Myocyte (in vitro differentiated cells): Measurements from ENCODE around the gene COLEC11. TPM values are rescaled to one million over a fixed set of nuclear protein-coding genes. Genes with fewer than 3 reads are reported as not detected.

Source experiments
- DNase-seq: peaks from one replicate; pipeline ENCODE4 v3.0.0-alpha.2; 2012; ENCODE audit warnings: low read depth
- total RNA-seq: library from RNA; depleted of rRNA; stranded (reverse); fragments of >200 nt; gene quantifications from 2 replicates; pipeline ENCODE4 v1.2.3, GENCODE V29; 2014

Gene COLEC11
- total RNA-seq, 1 donor from 2014 or later = not detected

DNA sequence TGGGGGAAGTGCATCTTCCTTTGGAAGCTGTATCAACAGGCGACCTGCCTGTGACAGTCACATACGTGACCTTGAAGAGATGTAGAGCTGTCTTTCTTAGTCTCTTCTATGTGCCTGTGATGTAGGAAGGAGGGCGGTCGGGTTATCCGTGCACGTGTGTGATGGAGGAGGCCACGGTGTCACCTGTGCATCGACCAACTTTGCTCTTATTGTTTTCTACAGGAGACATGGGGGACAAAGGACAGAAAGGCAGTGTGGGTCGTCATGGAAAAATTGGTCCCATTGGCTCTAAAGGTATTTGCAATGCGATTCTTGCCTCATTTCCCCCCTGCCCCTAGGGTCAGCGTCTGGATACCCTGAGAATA is 42.4 kb downstream of the COLEC11 start:
- DNase-seq = no peak

DNA sequence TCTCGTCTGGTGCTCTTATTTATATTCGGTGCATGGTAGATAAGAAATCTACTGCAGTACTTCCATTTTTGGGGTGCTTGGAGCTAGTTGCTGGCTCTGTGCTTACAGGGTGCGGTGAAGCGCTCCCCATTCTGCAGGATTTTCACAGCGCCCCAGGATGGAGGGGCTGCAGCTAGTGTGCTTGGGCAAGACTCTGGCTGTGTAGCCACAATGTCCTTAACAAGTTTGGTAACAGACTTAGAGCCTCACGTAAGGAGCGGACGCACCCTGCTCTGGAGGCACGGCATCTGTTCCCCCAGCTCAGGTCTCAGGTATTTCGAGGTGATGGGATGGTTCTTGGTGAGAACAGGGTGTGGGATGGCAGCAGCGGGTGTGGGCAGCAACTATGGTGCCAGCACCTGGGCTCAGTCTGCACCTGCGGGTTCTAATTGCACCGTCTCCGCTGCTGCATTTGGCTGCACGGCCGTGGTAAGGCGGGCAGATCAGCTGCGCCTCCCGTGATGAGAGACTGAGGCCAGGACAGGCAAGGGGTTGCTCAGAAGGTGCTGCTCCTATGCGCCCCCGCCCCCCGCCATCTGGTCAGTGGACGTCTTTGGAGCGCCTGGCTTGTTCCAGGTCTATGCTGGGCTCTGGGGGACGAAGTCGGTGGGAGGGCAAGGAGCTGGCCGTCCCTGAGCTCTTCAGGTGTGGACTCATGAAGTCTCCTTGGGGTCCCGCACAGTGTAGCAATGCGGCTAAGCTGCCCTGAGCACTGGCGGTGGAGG is 43.0 kb downstream of the COLEC11 start:
- DNase-seq = no peak

DNA sequence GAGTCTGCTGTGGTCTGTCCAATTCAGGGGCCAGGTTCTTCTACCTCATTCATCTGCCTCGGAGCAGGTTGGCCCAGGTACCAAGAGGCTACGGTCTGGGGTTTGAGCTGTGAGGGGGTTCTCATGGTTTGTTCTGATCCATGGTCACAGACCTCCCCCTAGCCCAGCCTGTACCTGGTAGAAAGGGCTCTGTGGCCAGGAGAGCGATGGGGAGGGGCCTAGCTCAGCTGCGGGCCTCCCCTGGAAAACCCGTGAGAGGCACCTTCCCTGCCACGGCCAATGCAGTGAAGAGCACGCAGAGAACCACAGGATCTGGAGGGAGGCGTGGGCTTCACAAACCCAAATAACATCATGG is 43.5 kb downstream of the COLEC11 start:
- no peak for DNase-seq

DNA sequence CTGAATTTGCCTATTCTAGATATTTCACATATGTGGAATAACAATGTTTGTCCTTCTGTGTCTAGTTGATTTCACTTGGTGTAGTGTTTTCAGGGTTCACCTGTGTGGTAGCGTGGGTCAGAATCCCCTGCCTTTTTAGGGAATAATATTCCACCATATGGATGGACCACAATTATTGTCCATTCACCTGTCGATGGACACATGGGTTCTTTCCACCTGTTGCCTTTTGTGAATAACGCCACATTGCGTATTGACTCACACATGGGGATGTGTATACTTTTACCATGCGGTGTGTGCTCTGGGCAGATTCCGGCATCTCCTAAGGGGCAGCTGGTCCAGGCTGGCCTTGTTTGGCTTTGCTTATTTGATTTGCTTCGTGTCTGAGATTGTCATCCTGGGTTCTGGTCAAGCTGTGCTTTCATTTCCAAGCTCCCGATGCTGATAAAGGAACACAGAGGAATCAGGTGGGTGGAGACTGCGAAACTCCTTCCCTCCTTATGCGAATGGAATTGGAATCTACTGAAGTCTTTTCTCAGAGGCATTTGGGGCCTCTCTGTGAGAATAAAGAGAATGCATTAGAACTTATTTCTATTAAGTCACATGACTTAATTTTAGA is 44.2 kb downstream of the COLEC11 start:
- DNase-seq = no peak

DNA sequence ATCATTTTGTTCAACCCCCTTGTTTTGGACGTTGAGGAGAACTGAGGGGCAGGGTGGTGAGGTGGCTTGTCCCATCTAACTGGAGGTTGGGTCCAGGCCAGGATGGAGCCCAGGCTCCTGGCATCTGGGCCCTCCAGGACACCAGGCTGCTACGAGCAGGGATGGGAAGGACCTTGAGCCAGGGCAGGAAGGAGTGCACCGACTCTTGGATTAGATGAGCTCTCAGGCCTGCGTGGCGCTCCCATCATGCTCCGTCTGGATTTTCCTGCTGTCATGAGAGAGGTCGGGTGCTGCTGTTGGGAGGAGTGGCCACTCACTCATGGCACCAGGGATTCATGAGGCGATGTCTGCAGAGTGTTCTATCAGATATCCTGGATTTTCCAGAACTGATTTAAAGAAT is 44.7 kb downstream of the COLEC11 start:
- no peak for DNase-seq

DNA sequence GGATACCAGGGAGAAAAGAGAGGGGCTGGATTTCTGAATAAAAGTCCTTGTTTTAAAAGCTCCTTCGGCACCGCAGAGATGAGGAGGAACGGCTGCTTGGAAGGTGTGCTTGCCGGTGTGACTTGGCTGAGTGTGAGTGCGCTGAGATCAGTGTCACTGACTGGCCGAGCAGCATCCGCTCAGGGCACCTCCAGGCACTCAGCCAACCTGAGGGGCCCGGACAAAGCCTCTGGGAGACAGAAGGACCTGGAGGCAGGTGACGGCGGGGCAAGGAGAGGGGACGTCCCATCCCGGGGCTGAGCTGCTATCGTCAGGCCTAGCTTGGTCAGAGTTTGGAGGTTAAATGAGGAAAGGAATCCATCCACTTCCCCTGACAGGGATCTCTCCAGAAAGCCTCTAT is 46.3 kb downstream of the COLEC11 start:
- no peak for DNase-seq

DNA sequence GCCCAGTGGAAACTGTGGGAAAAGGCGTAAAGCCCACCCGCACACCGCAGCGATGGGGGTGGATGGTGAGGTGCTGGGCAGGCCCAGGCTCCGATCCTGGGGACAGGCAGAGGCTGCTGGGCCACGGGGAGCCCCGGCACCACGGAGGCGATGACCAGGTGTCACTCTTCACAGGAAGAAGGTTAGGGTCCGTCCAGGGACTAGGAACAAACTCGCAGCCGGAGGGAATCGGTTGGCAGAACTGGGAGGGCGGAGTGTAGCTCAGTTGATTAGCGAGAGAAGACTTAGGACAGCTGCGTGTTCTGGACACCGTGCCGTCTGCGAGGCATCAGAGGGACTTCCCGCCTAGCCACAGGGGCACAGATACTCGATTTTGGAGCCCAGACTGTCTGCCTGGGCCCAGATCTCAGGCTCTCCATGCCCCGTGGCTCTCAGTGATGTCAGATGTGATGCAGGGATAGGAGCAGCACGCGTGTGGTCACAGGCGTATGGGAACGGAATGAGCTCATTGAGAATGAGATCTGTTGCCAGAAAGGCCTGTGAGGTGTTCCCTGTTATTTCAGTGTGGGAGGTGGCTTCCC is 47.0 kb downstream of the COLEC11 start:
- no peak for DNase-seq

DNA sequence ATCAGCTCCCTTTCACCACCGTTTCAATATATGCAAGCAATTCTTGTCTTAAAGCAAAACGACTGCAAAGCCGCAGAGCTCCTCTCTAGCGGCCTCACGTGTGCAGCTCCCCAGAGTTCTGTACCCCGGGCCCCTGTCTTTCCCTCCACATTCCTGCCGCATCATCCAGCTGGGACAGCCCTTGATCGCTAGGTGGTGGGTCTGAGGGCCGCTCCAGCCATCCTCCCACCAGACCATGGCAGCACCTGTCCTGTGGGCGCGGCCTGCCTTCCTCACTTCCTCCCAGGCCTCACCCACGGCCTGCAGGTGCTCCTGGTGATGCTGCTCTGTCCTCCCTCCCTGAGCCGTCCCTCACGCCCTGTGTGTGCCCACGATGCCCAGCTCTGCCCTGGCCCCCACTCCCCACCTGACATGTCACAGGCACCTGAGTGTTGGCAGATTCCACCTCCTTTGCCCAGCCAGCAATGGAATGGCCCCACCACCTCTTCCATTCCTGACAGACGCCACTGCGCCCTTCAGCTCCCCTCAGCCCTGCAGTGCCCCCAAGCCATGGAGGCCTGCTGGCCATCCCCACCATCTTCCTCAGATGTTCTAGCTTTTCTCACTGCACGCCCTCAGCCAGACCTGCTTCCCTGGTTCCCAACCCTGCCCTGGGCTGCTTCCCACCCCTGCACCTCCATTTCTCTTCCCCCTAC is 47.8 kb downstream of the COLEC11 start:
- no peak for DNase-seq

DNA sequence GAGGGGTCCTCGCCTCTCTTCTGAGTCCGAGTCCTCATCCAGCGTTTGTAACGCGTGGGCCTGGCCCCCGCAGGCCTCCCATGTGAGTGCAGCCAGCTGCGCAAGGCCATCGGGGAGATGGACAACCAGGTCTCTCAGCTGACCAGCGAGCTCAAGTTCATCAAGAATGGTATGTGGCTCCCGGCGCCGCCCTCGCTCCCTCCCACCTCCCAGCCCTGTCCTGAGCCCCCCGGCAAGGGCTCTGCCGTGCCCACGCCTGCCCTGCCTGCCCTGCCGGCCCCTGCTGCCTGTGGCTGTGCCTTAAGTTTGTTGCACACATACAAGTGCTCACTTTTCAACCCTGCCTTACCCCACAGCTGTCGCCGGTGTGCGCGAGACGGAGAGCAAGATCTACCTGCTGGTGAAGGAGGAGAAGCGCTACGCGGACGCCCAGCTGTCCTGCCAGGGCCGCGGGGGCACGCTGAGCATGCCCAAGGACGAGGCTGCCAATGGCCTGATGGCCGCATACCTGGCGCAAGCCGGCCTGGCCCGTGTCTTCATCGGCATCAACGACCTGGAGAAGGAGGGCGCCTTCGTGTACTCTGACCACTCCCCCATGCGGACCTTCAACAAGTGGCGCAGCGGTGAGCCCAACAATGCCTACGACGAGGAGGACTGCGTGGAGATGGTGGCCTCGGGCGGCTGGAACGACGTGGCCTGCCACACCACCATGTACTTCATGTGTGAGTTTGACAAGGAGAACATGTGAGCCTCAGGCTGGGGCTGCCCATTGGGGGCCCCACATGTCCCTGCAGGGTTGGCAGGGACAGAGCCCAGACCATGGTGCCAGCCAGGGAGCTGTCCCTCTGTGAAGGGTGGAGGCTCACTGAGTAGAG is 48.7 kb downstream of the COLEC11 start:
- DNase-seq = no peak

DNA sequence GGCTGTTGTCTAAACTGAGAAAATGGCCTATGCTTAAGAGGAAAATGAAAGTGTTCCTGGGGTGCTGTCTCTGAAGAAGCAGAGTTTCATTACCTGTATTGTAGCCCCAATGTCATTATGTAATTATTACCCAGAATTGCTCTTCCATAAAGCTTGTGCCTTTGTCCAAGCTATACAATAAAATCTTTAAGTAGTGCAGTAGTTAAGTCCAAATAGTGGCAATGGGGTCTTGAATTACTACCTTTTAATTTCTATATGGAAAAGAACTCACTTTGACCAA is 49.3 kb downstream of the COLEC11 start:
- no peak for DNase-seq

DNA sequence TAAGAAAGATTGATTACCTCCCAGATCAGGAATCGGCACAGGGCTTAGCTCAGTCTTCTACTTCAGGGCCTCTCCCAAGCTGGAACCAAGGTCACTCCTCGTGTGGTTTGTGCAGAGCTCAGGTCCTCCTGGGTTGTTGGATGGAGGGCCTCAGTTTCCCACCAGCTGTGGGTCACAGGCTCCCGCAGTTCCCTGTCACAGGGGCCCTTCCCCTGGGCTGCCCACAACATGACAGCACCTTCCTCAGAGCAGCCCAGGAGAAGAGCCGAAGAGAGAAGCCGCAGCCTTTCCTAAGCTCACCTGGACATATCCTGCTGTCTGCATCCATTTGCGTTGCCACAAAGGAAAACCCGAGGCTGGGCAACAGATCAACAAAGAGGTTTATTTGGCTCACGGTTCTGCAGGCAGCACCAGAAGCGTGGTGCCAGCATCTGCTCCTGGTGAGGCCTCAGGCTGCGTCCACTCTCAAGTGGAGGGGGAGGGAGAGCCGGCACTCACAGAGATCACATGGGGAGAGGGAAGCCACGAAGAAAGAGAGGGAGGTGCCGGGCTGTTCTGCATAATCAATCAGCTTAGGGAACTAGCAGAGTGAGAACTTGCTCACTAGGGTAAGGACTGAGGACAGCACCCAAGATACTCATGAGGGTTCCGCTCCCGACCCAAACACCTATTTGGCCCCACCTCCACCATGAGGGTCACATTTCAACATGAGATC is 50.1 kb downstream of the COLEC11 start:
- no peak for DNase-seq

DNA sequence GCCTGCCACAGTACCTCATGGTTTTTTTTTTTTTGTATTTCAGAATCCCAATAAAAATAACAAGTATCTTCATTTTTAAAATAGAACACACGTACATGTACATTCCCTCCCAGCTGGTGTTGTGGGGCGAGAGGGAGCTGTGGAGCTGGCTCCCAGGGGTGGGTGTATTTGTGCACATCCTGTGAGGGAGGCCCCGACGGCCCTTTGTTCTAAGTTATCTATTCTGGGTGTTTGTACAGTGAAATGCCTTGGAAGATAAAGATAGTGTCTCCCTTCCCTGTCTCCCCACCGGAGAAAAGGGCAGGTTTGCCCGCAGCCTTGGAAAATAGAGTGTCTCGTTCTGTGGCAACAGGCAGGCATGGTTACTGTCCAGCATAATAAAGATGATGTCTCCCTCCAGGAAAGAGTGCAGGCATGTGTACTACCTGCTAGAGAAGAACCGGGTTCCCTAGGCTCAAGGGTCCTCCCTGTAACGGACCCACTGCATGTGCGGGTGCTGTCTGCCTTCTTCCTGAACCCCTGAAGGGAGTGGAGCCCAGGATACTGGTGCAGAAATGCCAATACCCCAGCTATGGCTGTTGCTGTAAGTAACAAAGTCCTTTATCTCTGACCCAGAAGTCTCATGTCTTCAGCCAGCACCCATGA is 51.0 kb downstream of the COLEC11 start:
- no peak for DNase-seq

DNA sequence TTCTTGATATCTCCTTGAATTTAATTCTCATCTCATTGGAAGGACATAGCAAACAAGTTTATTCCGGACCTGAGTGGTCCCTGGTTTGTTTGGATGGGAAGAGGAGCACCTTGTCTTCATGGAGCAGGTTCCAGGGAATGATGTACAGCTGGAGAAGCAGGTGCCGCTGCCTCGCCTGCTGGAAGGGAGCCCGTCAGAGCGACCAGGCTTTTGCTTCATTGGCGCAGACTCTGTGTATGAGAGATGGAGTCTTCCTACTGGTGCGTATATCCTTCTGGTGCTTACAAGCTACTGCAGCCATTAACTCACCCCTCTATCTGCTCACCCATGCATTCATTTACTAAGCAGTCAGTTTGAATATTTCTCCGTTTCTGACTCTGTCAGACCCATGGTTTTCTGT is 51.5 kb downstream of the COLEC11 start:
- no peak for DNase-seq

DNA sequence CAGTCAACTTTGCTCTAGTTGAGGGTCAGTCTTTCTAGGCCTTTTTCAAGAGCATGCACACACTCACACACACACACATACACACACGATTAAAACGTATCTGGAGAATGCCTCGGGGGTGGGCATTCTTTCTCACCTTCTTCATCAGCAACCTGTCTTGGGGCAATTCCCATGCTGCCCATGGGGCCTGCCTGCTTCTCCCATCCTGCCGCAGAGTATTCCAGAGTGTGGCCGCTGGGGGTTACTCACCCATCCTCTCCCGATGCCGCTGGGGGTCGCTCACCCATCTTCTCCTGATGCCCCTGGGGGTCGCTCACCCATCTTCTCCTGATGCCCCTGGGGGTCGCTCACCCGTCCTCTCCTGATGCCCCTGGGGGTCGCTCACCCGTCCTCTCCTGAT is 52.3 kb downstream of the COLEC11 start:
- no peak for DNase-seq

DNA sequence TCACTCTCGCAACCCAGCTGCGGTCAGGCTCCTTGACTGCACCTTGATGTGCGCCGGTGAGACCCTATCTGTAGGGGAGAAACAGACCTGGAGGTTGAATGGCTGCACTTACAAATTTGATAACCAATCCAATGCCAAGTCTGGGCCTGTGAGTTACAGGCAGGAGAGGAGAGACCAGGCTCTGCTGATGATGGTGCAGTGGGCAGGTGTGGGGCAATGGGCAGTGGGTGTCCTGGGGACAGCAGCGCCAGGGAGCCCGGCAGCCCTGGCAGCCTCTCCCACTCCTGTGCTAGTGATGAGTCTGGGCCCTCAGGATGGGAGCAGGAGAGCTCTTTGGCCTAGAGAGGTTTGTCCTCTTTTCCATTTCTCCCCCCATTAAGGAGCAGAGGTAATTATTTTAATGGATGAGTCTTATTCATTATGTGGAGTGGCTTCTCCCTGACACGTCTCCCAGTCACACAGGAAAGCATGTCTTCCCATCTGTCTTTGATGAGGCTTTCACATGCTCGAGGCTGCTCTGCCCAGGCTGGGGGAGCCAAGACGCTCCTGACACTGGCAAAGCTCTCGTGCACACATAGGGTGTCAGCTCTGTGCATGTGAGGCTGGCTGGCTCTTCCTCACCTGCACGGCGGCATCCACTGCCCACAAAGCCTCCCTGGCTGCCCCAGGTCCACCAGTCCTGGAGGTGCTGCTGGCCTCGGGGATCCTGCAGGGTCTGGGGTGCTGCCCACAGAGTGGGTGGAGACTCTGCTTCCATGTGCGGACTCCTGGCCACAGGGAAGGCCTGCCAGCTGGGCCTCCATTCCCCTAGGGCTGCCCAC is 53.1 kb downstream of the COLEC11 start:
- DNase-seq = no peak

DNA sequence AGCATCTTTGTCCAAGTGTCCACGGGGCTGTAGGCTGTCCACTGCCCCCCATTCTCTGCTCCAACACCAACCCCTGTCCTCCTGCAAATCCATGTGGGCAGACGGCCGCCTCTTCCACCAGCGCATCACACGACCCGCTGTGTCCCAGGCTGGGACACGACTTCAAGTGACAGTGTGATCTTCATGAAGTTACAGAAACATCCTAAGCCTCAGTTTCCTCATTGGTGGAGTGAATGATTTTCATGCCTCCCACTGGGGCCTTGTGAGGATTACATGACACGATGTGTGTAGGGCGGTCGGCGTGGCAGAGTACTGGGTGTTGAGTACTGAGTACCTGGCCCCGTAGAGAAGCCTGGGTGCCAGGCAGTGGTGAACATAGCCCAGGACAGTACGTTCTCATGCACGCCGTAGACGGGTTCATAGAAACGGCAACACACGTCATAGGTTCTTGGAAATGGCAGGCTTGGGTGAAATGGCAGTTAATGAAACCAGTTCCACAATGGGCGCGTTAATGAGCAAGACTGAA is 53.8 kb downstream of the COLEC11 start:
- no peak for DNase-seq

DNA sequence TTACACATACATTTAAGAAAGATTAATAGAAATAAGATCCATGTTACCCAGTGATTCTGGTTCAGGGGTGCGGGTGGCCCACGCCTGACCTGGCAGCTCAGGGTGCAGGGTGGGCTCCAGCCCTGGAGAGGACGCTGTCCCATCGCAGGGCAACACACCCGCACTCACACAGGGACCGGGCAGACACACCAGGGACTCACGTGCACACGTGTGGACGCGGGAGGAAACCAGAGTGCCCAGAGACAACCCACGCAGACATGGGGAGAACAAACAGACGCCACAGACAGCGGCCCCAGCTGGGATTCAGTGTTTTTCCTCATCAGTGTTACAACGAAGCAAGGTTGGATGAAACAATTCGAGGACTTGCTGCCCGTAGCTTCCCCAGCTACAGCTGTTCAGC is 54.7 kb downstream of the COLEC11 start:
- no peak for DNase-seq

DNA sequence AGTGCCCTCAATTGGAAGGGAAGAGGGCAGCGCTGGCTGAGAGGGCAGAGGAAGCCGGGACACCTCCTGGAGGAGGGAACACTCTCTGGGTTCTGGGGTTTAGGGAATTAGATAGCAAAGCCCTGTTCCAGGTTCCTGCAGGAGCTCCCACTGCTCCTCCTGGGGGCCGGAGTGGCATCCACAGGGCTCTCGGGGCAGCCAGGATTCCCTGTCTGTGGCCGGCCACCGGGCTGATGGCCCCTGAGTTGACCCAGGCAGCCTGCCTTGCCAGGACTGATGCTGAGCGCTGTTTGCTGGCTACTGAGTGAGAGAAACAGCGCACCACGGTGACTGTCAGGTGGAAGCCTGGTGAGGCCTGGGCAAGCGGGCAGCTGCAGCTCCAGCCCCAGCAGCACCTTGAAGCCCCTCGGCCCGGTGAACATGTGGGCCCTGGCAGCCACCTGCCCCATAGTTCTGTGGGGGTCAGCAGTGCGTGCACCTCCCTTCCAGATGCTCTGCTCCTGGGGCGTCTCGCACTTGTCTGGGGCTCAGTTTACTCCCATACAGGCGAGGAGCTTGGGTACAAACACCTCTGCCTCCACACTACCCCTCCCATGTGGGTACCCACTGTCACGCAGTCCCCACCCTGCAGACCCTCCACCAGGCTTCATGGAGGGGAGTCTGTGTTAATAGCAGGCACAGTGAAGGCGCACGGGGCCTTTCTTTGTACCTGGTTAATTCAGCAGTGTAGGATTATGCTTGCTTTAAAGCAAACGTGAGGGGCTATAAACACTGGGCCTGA is 55.4 kb downstream of the COLEC11 start:
- DNase-seq = no peak
